ENCODE measurements around the gene USB1.

The USB1 gene

DNA sequence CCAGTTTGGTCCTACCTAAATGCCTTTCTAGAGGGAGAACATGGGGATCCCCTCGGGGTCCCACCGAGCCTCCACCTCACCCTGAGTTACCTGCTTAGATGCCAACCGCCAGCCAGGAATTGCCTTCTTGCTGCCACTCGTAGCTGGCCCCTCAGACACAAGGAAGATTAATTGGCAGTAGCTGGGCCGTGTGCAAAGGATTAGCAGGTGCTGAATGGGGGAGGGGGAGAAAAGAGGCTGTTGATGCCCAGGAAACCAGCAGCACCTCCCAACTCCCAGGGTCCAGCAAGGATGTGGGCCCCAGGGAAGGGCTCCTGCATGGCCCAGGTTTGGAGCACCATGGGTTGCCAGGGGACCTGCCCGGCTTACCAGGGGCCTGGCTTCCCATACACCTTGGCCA, 30.2 kb upstream of the USB1 start, which contains the start of gene CNGB1 (continued):
- TF ChIP-seq, protein P1, sequence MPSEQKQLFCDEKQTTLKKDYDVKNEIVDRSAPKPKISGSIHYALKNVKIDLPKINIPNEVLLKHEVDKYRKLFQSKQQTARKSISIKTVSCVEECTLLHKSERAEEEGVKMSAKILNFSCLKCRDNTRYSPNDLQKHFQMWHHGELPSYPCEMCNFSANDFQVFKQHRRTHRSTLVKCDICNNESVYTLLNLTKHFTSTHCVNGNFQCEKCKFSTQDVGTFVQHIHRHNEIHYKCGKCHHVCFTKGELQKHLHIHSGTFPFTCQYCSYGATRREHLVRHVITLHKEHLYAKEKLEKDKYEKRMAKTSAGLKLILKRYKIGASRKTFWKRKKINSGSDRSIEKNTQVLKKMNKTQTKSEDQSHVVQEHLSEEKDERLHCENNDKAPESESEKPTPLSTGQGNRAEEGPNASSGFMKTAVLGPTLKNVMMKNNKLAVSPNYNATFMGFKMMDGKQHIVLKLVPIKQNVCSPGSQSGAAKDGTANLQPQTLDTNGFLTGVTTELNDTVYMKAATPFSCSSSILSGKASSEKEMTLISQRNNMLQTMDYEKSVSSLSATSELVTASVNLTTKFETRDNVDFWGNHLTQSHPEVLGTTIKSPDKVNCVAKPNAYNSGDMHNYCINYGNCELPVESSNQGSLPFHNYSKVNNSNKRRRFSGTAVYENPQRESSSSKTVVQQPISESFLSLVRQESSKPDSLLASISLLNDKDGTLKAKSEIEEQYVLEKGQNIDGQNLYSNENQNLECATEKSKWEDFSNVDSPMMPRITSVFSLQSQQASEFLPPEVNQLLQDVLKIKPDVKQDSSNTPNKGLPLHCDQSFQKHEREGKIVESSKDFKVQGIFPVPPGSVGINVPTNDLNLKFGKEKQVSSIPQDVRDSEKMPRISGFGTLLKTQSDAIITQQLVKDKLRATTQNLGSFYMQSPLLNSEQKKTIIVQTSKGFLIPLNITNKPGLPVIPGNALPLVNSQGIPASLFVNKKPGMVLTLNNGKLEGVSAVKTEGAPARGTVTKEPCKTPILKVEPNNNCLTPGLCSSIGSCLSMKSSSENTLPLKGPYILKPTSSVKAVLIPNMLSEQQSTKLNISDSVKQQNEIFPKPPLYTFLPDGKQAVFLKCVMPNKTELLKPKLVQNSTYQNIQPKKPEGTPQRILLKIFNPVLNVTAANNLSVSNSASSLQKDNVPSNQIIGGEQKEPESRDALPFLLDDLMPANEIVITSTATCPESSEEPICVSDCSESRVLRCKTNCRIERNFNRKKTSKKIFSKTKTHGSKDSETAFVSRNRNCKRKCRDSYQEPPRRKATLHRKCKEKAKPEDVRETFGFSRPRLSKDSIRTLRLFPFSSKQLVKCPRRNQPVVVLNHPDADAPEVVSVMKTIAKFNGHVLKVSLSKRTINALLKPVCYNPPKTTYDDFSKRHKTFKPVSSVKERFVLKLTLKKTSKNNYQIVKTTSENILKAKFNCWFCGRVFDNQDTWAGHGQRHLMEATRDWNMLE (tag by site-specific recombination; conservative IDR thresholded peaks at IDR 0.05; ENCODE audit: low read depth), result no peak
- TF ChIP-seq ZNF175 (tag by site-specific recombination; IDR thresholded peaks at IDR 0.05), result no peak
- no peak for TF ChIP-seq ZNF157 (tag by site-specific recombination; IDR thresholded peaks at IDR 0.05)

DNA sequence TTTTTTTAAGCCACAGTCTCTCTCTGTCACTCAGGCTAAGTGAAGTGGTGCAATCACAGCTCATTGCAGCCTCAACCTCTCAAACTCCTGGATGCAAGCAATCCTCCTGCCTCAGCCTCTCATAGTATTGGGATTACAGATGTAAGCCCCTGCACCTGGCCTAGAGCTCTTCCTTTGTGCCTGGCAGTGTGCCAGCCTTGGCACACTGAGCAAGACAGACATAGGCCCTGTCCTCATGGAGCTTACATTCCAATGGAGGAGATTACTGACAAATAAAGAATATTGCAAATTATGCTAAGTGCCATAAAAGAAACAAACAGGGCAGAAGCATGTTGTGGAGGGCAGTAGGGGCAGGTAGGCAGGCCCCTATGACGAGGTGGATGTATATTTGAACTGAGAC, 29.4 kb upstream of the USB1 start:
- no peak overlapping the region for H3K27ac ChIP-seq (ENCODE audit: extremely low read depth, low read depth, low read length)
- POLR2A ChIA-PET, result no interaction called here
- no peaks in the 10 kb centered on the region for H3K36me3 ChIP-seq (ENCODE audit: control insufficient read depth in 2 of 2, insufficient read depth in 1 of 2, low read length in 2 of 2)
- TF ChIP-seq, protein P2, sequence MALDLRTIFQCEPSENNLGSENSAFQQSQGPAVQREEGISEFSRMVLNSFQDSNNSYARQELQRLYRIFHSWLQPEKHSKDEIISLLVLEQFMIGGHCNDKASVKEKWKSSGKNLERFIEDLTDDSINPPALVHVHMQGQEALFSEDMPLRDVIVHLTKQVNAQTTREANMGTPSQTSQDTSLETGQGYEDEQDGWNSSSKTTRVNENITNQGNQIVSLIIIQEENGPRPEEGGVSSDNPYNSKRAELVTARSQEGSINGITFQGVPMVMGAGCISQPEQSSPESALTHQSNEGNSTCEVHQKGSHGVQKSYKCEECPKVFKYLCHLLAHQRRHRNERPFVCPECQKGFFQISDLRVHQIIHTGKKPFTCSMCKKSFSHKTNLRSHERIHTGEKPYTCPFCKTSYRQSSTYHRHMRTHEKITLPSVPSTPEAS (tag by site-specific recombination; IDR thresholded peaks at IDR 0.05), result no peak
- TF ChIP-seq, protein P3, sequence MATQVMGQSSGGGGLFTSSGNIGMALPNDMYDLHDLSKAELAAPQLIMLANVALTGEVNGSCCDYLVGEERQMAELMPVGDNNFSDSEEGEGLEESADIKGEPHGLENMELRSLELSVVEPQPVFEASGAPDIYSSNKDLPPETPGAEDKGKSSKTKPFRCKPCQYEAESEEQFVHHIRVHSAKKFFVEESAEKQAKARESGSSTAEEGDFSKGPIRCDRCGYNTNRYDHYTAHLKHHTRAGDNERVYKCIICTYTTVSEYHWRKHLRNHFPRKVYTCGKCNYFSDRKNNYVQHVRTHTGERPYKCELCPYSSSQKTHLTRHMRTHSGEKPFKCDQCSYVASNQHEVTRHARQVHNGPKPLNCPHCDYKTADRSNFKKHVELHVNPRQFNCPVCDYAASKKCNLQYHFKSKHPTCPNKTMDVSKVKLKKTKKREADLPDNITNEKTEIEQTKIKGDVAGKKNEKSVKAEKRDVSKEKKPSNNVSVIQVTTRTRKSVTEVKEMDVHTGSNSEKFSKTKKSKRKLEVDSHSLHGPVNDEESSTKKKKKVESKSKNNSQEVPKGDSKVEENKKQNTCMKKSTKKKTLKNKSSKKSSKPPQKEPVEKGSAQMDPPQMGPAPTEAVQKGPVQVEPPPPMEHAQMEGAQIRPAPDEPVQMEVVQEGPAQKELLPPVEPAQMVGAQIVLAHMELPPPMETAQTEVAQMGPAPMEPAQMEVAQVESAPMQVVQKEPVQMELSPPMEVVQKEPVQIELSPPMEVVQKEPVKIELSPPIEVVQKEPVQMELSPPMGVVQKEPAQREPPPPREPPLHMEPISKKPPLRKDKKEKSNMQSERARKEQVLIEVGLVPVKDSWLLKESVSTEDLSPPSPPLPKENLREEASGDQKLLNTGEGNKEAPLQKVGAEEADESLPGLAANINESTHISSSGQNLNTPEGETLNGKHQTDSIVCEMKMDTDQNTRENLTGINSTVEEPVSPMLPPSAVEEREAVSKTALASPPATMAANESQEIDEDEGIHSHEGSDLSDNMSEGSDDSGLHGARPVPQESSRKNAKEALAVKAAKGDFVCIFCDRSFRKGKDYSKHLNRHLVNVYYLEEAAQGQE (tag by site-specific recombination; IDR thresholded peaks at IDR 0.05), result no peak
- TF ChIP-seq ZNF2 (tag by site-specific recombination; IDR thresholded peaks at IDR 0.05) (no peak), ZSCAN30 (tag by site-specific recombination; IDR thresholded peaks at IDR 0.05) (no peak), ZSCAN23 (tag by site-specific recombination; IDR thresholded peaks at IDR 0.05) (no peak), MYNN (tag by site-specific recombination; IDR thresholded peaks at IDR 0.05; ENCODE audit: borderline replicate concordance) (no peak)
- H3K4me3 ChIP-seq (ENCODE audit: low read depth, low read length), result no peak overlapping the region
- H3K4me1 ChIP-seq (ENCODE audit: control insufficient read depth, insufficient read depth, low read length), result no peaks in the 10 kb centered on the region
- CTCF ChIA-PET, result interaction anchor here (0.5 to 0.6 kb wide), 3 partner anchors 102 to 689 kb away, joined by 3 read pairs; no protein-coding TSS in a partner anchor
- no peaks in the 10 kb centered on the region for H3K9me3 ChIP-seq (ENCODE audit: control insufficient read depth, insufficient read depth, low read depth, low read length)

DNA sequence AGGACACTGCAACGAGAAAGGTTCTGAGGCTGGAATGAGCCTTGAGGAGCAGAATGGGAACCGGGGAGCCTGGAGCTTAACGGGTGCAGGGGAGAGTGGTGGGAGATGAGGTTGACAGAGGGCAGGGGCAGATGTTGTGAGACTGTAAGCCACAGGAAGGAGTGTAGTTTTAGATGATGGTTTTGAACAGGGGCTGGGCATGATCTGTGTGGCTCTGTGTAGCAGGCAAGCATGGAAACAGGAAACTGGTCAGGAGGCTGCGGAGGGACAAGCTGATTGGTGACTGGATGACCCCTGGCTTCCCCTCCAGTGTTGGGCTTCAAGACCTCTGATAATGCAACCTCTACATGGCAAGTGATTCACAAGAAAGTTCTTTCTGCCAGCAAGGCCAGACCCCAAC, 28.9 kb upstream of the USB1 start:
- H3K27ac ChIP-seq (ENCODE audit: extremely low read depth, low read depth, low read length), result no peak overlapping the region
- H3K9me3 ChIP-seq (ENCODE audit: control insufficient read depth, insufficient read depth, low read depth, low read length), result no peaks in the 10 kb centered on the region
- no peak for TF ChIP-seq ZNF629 (tag by site-specific recombination; IDR thresholded peaks at IDR 0.05)
- TF ChIP-seq, protein P4, sequence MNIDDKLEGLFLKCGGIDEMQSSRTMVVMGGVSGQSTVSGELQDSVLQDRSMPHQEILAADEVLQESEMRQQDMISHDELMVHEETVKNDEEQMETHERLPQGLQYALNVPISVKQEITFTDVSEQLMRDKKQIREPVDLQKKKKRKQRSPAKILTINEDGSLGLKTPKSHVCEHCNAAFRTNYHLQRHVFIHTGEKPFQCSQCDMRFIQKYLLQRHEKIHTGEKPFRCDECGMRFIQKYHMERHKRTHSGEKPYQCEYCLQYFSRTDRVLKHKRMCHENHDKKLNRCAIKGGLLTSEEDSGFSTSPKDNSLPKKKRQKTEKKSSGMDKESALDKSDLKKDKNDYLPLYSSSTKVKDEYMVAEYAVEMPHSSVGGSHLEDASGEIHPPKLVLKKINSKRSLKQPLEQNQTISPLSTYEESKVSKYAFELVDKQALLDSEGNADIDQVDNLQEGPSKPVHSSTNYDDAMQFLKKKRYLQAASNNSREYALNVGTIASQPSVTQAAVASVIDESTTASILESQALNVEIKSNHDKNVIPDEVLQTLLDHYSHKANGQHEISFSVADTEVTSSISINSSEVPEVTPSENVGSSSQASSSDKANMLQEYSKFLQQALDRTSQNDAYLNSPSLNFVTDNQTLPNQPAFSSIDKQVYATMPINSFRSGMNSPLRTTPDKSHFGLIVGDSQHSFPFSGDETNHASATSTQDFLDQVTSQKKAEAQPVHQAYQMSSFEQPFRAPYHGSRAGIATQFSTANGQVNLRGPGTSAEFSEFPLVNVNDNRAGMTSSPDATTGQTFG (tag by site-specific recombination; IDR thresholded peaks at IDR 0.05; ENCODE audit: borderline replicate concordance), result no peak
- no peak for TF ChIP-seq FEZF1 (tag by site-specific recombination; IDR thresholded peaks at IDR 0.05)
- TF ChIP-seq ZNF76 (tag by site-specific recombination; IDR thresholded peaks at IDR 0.05; ENCODE audit: borderline replicate concordance, low read depth), result no peak
- no peak for TF ChIP-seq SP2 (tag by site-specific recombination; IDR thresholded peaks at IDR 0.05)
- TF ChIP-seq, protein P5, sequence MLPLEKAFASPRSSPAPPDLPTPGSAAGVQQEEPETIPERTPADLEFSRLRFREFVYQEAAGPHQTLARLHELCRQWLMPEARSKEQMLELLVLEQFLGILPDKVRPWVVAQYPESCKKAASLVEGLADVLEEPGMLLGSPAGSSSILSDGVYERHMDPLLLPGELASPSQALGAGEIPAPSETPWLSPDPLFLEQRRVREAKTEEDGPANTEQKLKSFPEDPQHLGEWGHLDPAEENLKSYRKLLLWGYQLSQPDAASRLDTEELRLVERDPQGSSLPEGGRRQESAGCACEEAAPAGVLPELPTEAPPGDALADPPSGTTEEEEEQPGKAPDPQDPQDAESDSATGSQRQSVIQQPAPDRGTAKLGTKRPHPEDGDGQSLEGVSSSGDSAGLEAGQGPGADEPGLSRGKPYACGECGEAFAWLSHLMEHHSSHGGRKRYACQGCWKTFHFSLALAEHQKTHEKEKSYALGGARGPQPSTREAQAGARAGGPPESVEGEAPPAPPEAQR (tag by site-specific recombination; IDR thresholded peaks at IDR 0.05), result no peak
- no peak overlapping the region for H3K4me3 ChIP-seq (ENCODE audit: low read depth, low read length)
- POLR2A ChIA-PET, result no interaction called here
- H3K36me3 ChIP-seq (ENCODE audit: control insufficient read depth in 2 of 2, insufficient read depth in 1 of 2, low read length in 2 of 2), result no peaks in the 10 kb centered on the region
- no peaks in the 10 kb centered on the region for H3K4me1 ChIP-seq (ENCODE audit: control insufficient read depth, insufficient read depth, low read length)
- CTCF ChIA-PET, result no interaction called here

All from HEK293 (cell line).